K562 (cell line): ENCODE measurements around the gene NVL. TPM values are rescaled to one million over a fixed set of nuclear protein-coding genes. Genes with fewer than 3 reads are reported as not detected.
A peak's percentile ranks its signal among the peaks of the same experiment; 100 is the strongest.

Experiments used
- CBX5 ChIP-seq: IDR thresholded peaks from 2 replicates; pipeline ENCODE4 v1.6.1; 2014; ENCODE audit warnings: low read depth, borderline replicate concordance
- ELF1 ChIP-seq: fragments of 200-800 bp; sonication (Bioruptor generic); IDR thresholded peaks from 2 replicates; pipeline ENCODE4 v1.6.1; 2016; ENCODE audit warnings: missing genetic modification characterization, missing compliant biosample characterization
- HEY1 ChIP-seq: fragments of 250-450 bp; sonication (Bioruptor Pico); IDR thresholded peaks from 2 replicates; pipeline ENCODE4 v1.5.0; 2020; ENCODE audit warnings: mild to moderate bottlenecking, moderate library complexity, borderline replicate concordance
- PHF8 ChIP-seq: fragments of 200-600 bp; sonication (generic); IDR thresholded peaks from 2 replicates; pipeline ENCODE4 v1.6.1; 2012; ENCODE audit warnings: mixed run types, mild to moderate bottlenecking, inconsistent platforms, low read length, moderate library complexity, borderline replicate concordance
- RFX7 ChIP-seq: fragments of 250-450 bp; sonication (Bioruptor Pico); IDR thresholded peaks from 2 replicates; pipeline ENCODE4 v1.5.1; 2021; ENCODE audit warnings: mild to moderate bottlenecking
- RNF2 ChIP-seq: sonication (generic); IDR thresholded peaks from 2 replicates; pipeline ENCODE4 v1.6.1; 2016
- TEAD1 ChIP-seq, 2 experiments: fragments of 450-650 bp in 1 of 2; sonication (generic) in 1 of 2; formaldehyde crosslinking; IDR thresholded peaks; 2 replicates each; pipeline versions ENCODE4 v1.4.0 to v1.8.0; 2020 to 2022; ENCODE audit warnings: mild to moderate bottlenecking in 2 of 2, missing genetic modification reagents in 1 of 2
- ZNF41 ChIP-seq: fragments of 250-450 bp; sonication (Bioruptor Pico); conservative IDR thresholded peaks from 2 replicates; pipeline ENCODE4 v1.4.0; 2020; ENCODE audit warnings: mild to moderate bottlenecking
- polyA plus RNA-seq, 8 experiments: library from polyadenylated mRNA; depleted of rRNA in 4 of 8; stranded (reverse) in 5 of 8; unstranded in 3 of 8; fragments of >200 nt; fragmentation: Nextera tagmentation in 2 of 8; fragmentation: Illumina TruSeq in 1 of 8; extraction: Ambion mirVana in 2 of 8; extraction: Trizol in 1 of 8; gene quantifications; 2 replicates each; pipeline versions ENCODE4 v1.2.1 to v1.2.3, GENCODE V29; 2011 to 2014; ENCODE audit warnings: inconsistent platforms in 1 of 8, missing spikeins in 1 of 8
- total RNA-seq, 7 experiments: library from RNA; depleted of rRNA in 6 of 7; stranded (reverse); fragments of >200 nt in 6 of 7; fragmentation: Illumina TruSeq in 2 of 7; extraction: Trizol in 2 of 7; gene quantifications; 2 replicates each; pipeline versions ENCODE4 v1.2.1 to v1.2.3, GENCODE V29; 2011 to 2021; ENCODE audit warnings: low replicate concordance in 1 of 7
- TF ChIP-seq, protein P1 (sequence below): sonication (generic); formaldehyde crosslinking; IDR thresholded peaks from 2 replicates; pipeline ENCODE4 v1.8.1; 2023; ENCODE audit warnings: mild to moderate bottlenecking, missing genetic modification reagents
- TF ChIP-seq, protein P2 (sequence below), 2 experiments: fragments of 450-650 bp; IDR thresholded peaks; 2 replicates each; pipeline ENCODE4 v1.6.1; 2016
- TF ChIP-seq, protein P3 (sequence below): fragments of 450-650 bp; IDR thresholded peaks from 2 replicates; pipeline ENCODE4 v1.6.1; 2018; ENCODE audit warnings: mild to moderate bottlenecking, low read depth; ENCODE audit not compliant: partially characterized antibody
- TF ChIP-seq, protein P4 (sequence below): sonication (generic); formaldehyde crosslinking; IDR thresholded peaks from 2 replicates; pipeline ENCODE4 v1.4.0; 2020; ENCODE audit warnings: mild to moderate bottlenecking, missing genetic modification reagents
- TF ChIP-seq, protein P5 (sequence below), 2 experiments: IDR thresholded peaks in 1 of 2; conservative IDR thresholded peaks in 1 of 2; 2 replicates each; pipeline ENCODE4 v1.6.1; 2016; ENCODE audit warnings: low read depth in 2 of 2, mild to moderate bottlenecking in 1 of 2, missing compliant biosample characterization in 1 of 2, missing genetic modification characterization in 1 of 2, moderate library complexity in 1 of 2
- TF ChIP-seq, protein P6 (sequence below), 2 experiments: fragments of 450-650 bp; conservative IDR thresholded peaks; 2 replicates each; pipeline ENCODE4 v1.6.1; 2017; ENCODE audit warnings: mild to moderate bottlenecking in 2 of 2, moderate library complexity in 2 of 2

The NVL gene
- total and polyA plus RNA-seq, 9 of the 15 experiments (the other 6 are each of a cell fraction or from before 2014, with no cell fraction given), result 32.5 to 86.6 (median 62.9) TPM

DNA sequence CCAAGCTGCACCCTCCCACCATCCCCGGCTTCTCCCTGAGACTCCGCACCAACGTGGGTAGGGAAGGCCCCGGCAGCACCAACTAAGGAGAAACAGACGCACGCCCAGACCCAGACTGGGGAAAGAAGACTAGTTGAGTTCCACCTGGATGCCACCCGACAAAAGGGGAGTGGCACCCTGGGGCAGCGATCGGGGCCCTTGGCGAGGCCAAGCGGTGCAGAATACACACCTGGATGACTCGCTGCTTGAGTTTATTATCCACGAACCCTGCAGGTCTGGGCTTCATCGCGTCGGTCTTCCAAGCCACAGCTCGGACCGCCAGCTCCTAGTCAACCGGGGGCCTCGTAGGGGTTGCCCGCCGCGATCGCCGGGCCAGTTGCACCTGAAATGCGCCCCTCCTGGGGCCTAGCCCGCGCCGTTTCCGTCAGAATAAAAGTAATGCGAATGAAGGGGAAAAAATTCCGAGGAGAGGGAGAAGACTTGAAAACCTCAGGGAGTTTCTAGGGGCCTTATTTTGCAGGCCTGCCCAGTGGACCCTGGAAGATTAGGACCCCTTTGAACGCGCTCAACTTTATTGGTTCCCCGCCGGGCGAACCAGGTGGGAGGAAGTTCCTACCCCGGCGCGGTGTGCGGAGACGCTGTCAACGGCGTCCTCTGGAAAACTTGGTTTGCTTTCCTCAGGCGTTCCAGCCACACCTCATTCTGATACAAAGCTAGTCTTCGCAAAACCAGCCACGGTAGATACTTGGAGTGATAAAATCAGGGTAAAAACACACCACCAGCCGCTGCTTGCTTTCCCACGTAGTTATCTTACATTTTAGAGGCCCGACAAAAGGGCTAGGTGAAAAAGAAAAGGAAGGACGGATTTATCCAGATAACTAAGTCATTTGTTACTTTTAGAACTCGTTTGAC lies at the start of gene NVL (continued):
- TF ChIP-seq TEAD1 (CRISPR knock-in tag; IDR thresholded peaks at IDR 0.05) (peak; percentile 14 to 67; a peak in 3 of 4 replicates), ZNF41 (CRISPR knock-in tag) (peak; percentile 58; the same call in 1 of the 2 replicates), PHF8 (peak; percentile 87), HEY1 (CRISPR knock-in tag) (no peak), ELF1 (tag) (peak; percentile 79), CBX5 (0 out of 2 replicates have a peak, but pooled peaks have one; percentile 52), RNF2 (peak; percentile 37; the same call in 1 of the 2 replicates), RFX7 (CRISPR knock-in tag) (no peak)
- TF ChIP-seq, protein P1, sequence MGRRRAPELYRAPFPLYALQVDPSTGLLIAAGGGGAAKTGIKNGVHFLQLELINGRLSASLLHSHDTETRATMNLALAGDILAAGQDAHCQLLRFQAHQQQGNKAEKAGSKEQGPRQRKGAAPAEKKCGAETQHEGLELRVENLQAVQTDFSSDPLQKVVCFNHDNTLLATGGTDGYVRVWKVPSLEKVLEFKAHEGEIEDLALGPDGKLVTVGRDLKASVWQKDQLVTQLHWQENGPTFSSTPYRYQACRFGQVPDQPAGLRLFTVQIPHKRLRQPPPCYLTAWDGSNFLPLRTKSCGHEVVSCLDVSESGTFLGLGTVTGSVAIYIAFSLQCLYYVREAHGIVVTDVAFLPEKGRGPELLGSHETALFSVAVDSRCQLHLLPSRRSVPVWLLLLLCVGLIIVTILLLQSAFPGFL, result 0 out of 2 replicates have a peak, but pooled peaks have one; percentile 41
- TF ChIP-seq, protein P2, sequence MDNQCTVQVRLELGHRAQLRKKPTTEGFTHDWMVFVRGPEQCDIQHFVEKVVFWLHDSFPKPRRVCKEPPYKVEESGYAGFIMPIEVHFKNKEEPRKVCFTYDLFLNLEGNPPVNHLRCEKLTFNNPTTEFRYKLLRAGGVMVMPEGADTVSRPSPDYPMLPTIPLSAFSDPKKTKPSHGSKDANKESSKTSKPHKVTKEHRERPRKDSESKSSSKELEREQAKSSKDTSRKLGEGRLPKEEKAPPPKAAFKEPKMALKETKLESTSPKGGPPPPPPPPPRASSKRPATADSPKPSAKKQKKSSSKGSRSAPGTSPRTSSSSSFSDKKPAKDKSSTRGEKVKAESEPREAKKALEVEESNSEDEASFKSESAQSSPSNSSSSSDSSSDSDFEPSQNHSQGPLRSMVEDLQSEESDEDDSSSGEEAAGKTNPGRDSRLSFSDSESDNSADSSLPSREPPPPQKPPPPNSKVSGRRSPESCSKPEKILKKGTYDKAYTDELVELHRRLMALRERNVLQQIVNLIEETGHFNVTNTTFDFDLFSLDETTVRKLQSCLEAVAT (IDR thresholded peaks at IDR 0.05), result 0 out of 4 replicates have a peak, but pooled peaks of 1 of the 2 experiments have one; percentile 34
- TF ChIP-seq, protein P3, sequence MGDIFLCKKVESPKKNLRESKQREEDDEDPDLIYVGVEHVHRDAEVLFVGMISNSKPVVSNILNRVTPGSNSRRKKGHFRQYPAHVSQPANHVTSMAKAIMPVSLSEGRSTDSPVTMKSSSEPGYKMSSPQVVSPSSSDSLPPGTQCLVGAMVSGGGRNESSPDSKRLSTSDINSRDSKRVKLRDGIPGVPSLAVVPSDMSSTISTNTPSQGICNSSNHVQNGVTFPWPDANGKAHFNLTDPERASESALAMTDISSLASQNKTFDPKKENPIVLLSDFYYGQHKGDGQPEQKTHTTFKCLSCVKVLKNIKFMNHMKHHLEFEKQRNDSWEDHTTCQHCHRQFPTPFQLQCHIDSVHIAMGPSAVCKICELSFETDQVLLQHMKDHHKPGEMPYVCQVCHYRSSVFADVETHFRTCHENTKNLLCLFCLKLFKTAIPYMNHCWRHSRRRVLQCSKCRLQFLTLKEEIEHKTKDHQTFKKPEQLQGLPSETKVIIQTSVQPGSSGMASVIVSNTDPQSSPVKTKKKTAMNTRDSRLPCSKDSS, result no peak
- TF ChIP-seq, protein P4, sequence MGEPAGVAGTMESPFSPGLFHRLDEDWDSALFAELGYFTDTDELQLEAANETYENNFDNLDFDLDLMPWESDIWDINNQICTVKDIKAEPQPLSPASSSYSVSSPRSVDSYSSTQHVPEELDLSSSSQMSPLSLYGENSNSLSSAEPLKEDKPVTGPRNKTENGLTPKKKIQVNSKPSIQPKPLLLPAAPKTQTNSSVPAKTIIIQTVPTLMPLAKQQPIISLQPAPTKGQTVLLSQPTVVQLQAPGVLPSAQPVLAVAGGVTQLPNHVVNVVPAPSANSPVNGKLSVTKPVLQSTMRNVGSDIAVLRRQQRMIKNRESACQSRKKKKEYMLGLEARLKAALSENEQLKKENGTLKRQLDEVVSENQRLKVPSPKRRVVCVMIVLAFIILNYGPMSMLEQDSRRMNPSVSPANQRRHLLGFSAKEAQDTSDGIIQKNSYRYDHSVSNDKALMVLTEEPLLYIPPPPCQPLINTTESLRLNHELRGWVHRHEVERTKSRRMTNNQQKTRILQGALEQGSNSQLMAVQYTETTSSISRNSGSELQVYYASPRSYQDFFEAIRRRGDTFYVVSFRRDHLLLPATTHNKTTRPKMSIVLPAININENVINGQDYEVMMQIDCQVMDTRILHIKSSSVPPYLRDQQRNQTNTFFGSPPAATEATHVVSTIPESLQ, result peak; percentile 80
- TF ChIP-seq, protein P5, sequence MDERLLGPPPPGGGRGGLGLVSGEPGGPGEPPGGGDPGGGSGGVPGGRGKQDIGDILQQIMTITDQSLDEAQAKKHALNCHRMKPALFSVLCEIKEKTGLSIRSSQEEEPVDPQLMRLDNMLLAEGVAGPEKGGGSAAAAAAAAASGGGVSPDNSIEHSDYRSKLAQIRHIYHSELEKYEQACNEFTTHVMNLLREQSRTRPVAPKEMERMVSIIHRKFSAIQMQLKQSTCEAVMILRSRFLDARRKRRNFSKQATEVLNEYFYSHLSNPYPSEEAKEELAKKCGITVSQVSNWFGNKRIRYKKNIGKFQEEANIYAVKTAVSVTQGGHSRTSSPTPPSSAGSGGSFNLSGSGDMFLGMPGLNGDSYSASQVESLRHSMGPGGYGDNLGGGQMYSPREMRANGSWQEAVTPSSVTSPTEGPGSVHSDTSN (CRISPR knock-in tag; IDR thresholded peaks at IDR 0.05; ENCODE audit: low read depth), result no peak
- TF ChIP-seq, protein P5 (tag; conservative IDR thresholded peaks at IDR 0.05; ENCODE audit: low read depth), result peak; percentile 30; the same call in 1 of the 2 replicates
- TF ChIP-seq, protein P6, sequence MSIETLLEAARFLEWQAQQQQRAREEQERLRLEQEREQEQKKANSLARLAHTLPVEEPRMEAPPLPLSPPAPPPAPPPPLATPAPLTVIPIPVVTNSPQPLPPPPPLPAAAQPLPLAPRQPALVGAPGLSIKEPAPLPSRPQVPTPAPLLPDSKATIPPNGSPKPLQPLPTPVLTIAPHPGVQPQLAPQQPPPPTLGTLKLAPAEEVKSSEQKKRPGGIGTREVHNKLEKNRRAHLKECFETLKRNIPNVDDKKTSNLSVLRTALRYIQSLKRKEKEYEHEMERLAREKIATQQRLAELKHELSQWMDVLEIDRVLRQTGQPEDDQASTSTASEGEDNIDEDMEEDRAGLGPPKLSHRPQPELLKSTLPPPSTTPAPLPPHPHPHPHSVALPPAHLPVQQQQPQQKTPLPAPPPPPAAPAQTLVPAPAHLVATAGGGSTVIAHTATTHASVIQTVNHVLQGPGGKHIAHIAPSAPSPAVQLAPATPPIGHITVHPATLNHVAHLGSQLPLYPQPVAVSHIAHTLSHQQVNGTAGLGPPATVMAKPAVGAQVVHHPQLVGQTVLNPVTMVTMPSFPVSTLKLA (conservative IDR thresholded peaks at IDR 0.05), result peak; percentile 86 to 94
